Measurements from ENCODE around the gene MRM2. TPM values are rescaled to one million over a fixed set of nuclear protein-coding genes. Genes with fewer than 3 reads are reported as not detected.

The MRM2 gene
- total RNA-seq, 1 donor from 2014 or later: 17.3 TPM

GRCh38 chr7:2220030-2220429, 22.0 kb downstream of the MRM2 start:
- ATAC-seq: no peak

- ATAC-seq: no peak
Measured at GRCh38 chr7:2219606-2220005, 22.4 kb downstream of the MRM2 start.

- ATAC-seq: no peak
Measured at GRCh38 chr7:2219136-2219535, 22.9 kb downstream of the MRM2 start.

- ATAC-seq: no peak
Measured at GRCh38 chr7:2218444-2218785, 23.6 kb downstream of the MRM2 start.

GRCh38 chr7:2217716-2218443, 24.1 kb downstream of the MRM2 start:
- no peak for ATAC-seq

- no peak for ATAC-seq
Measured at GRCh38 chr7:2217206-2217605, 24.8 kb downstream of the MRM2 start.

- ATAC-seq: no peak
Measured at GRCh38 chr7:2215851-2216250, 26.2 kb downstream of the MRM2 start.

GRCh38 chr7:2214636-2215035, 27.4 kb downstream of the MRM2 start:
- no peak for ATAC-seq

GRCh38 chr7:2213551-2214215, 28.3 kb downstream of the MRM2 start:
- ATAC-seq: no peak

- ATAC-seq: no peak
Measured at GRCh38 chr7:2212906-2213305, 29.1 kb downstream of the MRM2 start.

GRCh38 chr7:2211926-2212325, 30.1 kb downstream of the MRM2 start:
- ATAC-seq: no peak

- ATAC-seq: no peak
Measured at GRCh38 chr7:2211259-2211880, 30.6 kb downstream of the MRM2 start.

GRCh38 chr7:2210551-2211258, 31.3 kb downstream of the MRM2 start:
- ATAC-seq: peak; percentile 7

GRCh38 chr7:2209961-2210323, 32.1 kb downstream of the MRM2 start:
- ATAC-seq: no peak

GRCh38 chr7:2209146-2209960, 32.7 kb downstream of the MRM2 start:
- ATAC-seq: peak; percentile 70

GRCh38 chr7:2208712-2209111, 33.3 kb downstream of the MRM2 start:
- ATAC-seq: no peak

- ATAC-seq: no peak
Measured at GRCh38 chr7:2205036-2205780, 36.8 kb downstream of the MRM2 start.

GRCh38 chr7:2204446-2204845, 37.6 kb downstream of the MRM2 start:
- ATAC-seq: no peak

GRCh38 chr7:2203766-2204300, 38.2 kb downstream of the MRM2 start:
- no peak for ATAC-seq

GRCh38 chr7:2202901-2203765, 38.9 kb downstream of the MRM2 start:
- no peak for ATAC-seq

GRCh38 chr7:2202361-2202761, 39.6 kb downstream of the MRM2 start:
- ATAC-seq: no peak
